DND-41 (cell line): ENCODE results near the gene CPEB1.

Source experiments
- CTCF ChIP-seq: IDR thresholded peaks from 2 replicates; pipeline ENCODE4 v1.5.1; 2012; ENCODE audit warnings: borderline replicate concordance, low read length, moderate library complexity, mild to moderate bottlenecking; ENCODE audit not compliant: poor library complexity, severe bottlenecking; ENCODE audit errors: extremely low read depth
- EZH2 ChIP-seq: IDR thresholded peaks from 3 replicates; pipeline ENCODE4 v1.6.1; 2012; ENCODE audit warnings: borderline replicate concordance, low read depth, mild to moderate bottlenecking, moderate library complexity, low read length, inconsistent platforms; ENCODE audit not compliant: severe bottlenecking

GRCh38 chr15:82544431-82544830 lies 102.7 kb downstream of the CPEB1 start:
- TF ChIP-seq CTCF, result no peak
- TF ChIP-seq EZH2, result no peak
